ENCODE data around the gene SEMA6A. TPM values are rescaled to one million over a fixed set of nuclear protein-coding genes. Genes with fewer than 3 reads are reported as not detected.

The SEMA6A gene
- total and polyA plus RNA-seq, 4 donors = 3.7 to 11.4 (median 5.6) TPM

GRCh38 chr5:116595498-116595897, 20.9 kb upstream of the SEMA6A start (continued):
- no peak for TF ChIP-seq REST (IDR thresholded peaks at IDR 0.05)
- TF ChIP-seq FOXA2 (IDR thresholded peaks at IDR 0.05) = no peak
- TF ChIP-seq MAX (IDR thresholded peaks at IDR 0.05) = no peak
- TF ChIP-seq GABPA (IDR thresholded peaks at IDR 0.05 in 1 of 2, conservative IDR thresholded peaks at IDR 0.05 in 1 of 2) = no peak
- no peak for TF ChIP-seq ATF3 (IDR thresholded peaks at IDR 0.05)
- no peak for TF ChIP-seq HNF4G (IDR thresholded peaks at IDR 0.05)

- 93% methylated on average over 5 of the region's 5 CpGs for WGBS
- Histone ChIP-seq H3K36me3 (ENCODE audit: control insufficient read depth in 4 of 4, insufficient read depth in 3 of 4, low read depth in 1 of 4, low read length in 3 of 4) (no peaks in the 10 kb centered on the region), H3K27ac (ENCODE audit: low read depth in 1 of 2, low read length in 2 of 2) (no peak overlapping the region), H3K9ac (ENCODE audit: low read depth in 1 of 2, low read length in 2 of 2) (no peak overlapping the region), H3K4me1 (ENCODE audit: control insufficient read depth in 4 of 4, insufficient read depth in 4 of 4, low read length in 3 of 4) (no peaks in the 10 kb centered on the region), H3K9me3 (ENCODE audit: control insufficient read depth in 4 of 4, low read length in 3 of 4) (no peaks in the 10 kb centered on the region), H3K4me3 (ENCODE audit: low read depth in 1 of 3, low read length in 3 of 3) (no peak overlapping the region), H3K27me3 (ENCODE audit: control insufficient read depth in 4 of 4, insufficient read depth in 4 of 4, low read length in 3 of 4) (no peaks in the 10 kb centered on the region)
- DNase-seq (ENCODE audit: low spot score) = no peak
- TF ChIP-seq YY1 (IDR thresholded peaks at IDR 0.05) (no peak), TAF1 (conservative IDR thresholded peaks at IDR 0.05) (no peak)
Observed at GRCh38 chr5:116593340-116593739, 18.7 kb upstream of the SEMA6A start.

- Histone ChIP-seq H3K9me3 (ENCODE audit: control insufficient read depth in 4 of 4, low read length in 3 of 4) (no peaks in the 10 kb centered on the region), H3K4me1 (ENCODE audit: control insufficient read depth in 4 of 4, insufficient read depth in 4 of 4, low read length in 3 of 4) (no peaks in the 10 kb centered on the region), H3K4me3 (ENCODE audit: low read depth in 1 of 3, low read length in 3 of 3) (no peak overlapping the region), H3K9ac (ENCODE audit: low read depth in 1 of 2, low read length in 2 of 2) (no peak overlapping the region), H3K27me3 (ENCODE audit: control insufficient read depth in 4 of 4, insufficient read depth in 4 of 4, low read length in 3 of 4) (no peaks in the 10 kb centered on the region), H3K27ac (ENCODE audit: low read depth in 1 of 2, low read length in 2 of 2) (no peak overlapping the region), H3K36me3 (ENCODE audit: control insufficient read depth in 4 of 4, insufficient read depth in 3 of 4, low read depth in 1 of 4, low read length in 3 of 4) (no peaks in the 10 kb centered on the region)
- 97% methylated on average over 3 of the region's 3 CpGs for WGBS
- TF ChIP-seq RXRA (IDR thresholded peaks at IDR 0.05) (no peak), RAD21 (IDR thresholded peaks at IDR 0.05) (no peak), CTCF (IDR thresholded peaks at IDR 0.05; ENCODE audit: low read depth, low read length, missing input control) (no peak), HNF4A (conservative IDR thresholded peaks at IDR 0.05) (no peak), FOXA1 (IDR thresholded peaks at IDR 0.05) (no peak), SP1 (IDR thresholded peaks at IDR 0.05) (no peak), TAF1 (conservative IDR thresholded peaks at IDR 0.05) (no peak), EGR1 (IDR thresholded peaks at IDR 0.05; ENCODE audit: low read depth in 2 of 2) (no peak), FOXA2 (IDR thresholded peaks at IDR 0.05) (no peak), HNF4G (IDR thresholded peaks at IDR 0.05) (no peak), REST (IDR thresholded peaks at IDR 0.05) (no peak), YY1 (IDR thresholded peaks at IDR 0.05) (no peak), JUND (IDR thresholded peaks at IDR 0.05) (no peak), GABPA (IDR thresholded peaks at IDR 0.05 in 1 of 2, conservative IDR thresholded peaks at IDR 0.05 in 1 of 2) (no peak), MAX (IDR thresholded peaks at IDR 0.05) (no peak), ATF3 (IDR thresholded peaks at IDR 0.05) (no peak), ZBTB33 (IDR thresholded peaks at IDR 0.05) (no peak), NR2F2 (IDR thresholded peaks at IDR 0.05) (no peak)
- DNase-seq (ENCODE audit: low spot score) = no peak
Observed at GRCh38 chr5:116585227-116585626, 10.6 kb upstream of the SEMA6A start.

All from liver (tissue), 9 donors.